Brain microvascular endothelial cell (primary cell): ENCODE measurements around the gene ZNF699.

Experiments used
- DNase-seq: peaks from one replicate; pipeline ENCODE4 v3.0.0-alpha.2; 2020
- H3K27ac ChIP-seq: fragments of 250-450 bp; sonication (Bioruptor Pico); 2 replicates; pipeline ENCODE4 v1.5.1; 2020; ENCODE audit warnings: mild to moderate bottlenecking, moderate library complexity
- H3K27me3 ChIP-seq: fragments of 250-450 bp; sonication (Bioruptor Pico); replicated peaks from 2 replicates; pipeline ENCODE4 v1.5.1; 2020; ENCODE audit warnings: mild to moderate bottlenecking
- H3K36me3 ChIP-seq: fragments of 250-450 bp; sonication (Bioruptor Pico); replicated peaks from 2 replicates; pipeline ENCODE4 v1.5.1; 2020; ENCODE audit warnings: mild to moderate bottlenecking
- H3K4me3 ChIP-seq: 2 replicates; pipeline ENCODE4 v1.5.1; 2011; ENCODE audit warnings: low read depth, mild to moderate bottlenecking, control low read depth, low read length, moderate library complexity
- in situ Hi-C: cut with HindIII; loops from 2 replicates; pipeline ENCODE4 v1.10.0; 2017; ENCODE audit warnings: low sequenced_read_pairs, low pct_ligation_motif_present
- TF ChIP-seq, protein P1 (sequence below): IDR thresholded peaks from 2 replicates; pipeline ENCODE4 v1.5.1; 2011; ENCODE audit warnings: low read depth, mild to moderate bottlenecking, moderate library complexity, low read length, control low read depth, inconsistent platforms; ENCODE audit errors: missing control alignments

ZNF699 gene

DNA sequence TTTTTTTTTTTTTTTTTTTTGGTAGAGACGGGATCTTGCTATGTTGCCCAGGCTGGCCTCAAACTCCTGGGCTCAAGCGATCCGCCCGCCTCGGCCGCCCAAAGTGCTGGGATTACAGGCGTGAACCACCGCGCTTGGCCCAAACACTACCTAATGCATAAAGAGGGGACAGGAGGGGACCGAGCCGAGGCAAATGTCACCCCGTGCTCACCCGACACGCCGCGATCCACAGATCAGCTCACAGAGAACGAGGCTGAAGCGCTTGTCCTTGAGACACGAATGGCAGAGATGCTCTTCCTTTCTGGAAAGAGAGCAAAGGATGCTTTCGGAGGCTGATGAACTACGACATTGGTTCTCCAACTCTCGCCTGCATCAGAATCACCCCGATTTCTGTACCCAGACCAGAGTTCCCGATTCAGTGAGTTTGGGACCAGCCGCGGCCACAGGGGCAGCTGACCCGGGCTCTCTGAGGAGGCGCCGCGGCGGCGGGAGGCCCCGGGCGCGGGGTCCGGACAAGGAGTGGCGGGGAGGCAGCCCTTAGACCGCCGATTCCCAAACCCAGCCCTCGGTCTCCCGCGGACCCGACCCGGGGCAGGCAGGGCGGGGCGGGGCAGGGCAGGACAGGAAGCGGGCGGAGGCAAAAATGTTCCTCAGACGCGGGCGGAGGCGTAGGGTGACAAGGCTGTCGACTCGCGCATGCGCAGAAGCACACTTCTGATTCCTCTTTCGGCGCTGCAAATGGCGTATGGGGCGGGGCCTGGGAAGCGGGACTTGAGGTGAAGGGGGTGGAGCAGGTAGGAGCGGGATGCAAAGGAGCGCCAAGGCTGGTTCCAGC is at the start of gene ZNF699:
TSS of gene ZNF699 (minus strand) at position 700 of the 835 bp plus-strand sequence. CDS start 4,719 bp downstream, outside the sequence.
- Histone ChIP-seq H3K27me3 (no peaks in the 10 kb centered on the region), H3K27ac (peak within 1 kb of the TSS; percentile 89), H3K4me3 (peak within 1 kb of the TSS; percentile 89), H3K36me3 (peaks cover 8% of the 10 kb centered on the region)
- in situ Hi-C loops: no loop called here
- DNase-seq: peak; percentile 97
- TF ChIP-seq, protein P1, sequence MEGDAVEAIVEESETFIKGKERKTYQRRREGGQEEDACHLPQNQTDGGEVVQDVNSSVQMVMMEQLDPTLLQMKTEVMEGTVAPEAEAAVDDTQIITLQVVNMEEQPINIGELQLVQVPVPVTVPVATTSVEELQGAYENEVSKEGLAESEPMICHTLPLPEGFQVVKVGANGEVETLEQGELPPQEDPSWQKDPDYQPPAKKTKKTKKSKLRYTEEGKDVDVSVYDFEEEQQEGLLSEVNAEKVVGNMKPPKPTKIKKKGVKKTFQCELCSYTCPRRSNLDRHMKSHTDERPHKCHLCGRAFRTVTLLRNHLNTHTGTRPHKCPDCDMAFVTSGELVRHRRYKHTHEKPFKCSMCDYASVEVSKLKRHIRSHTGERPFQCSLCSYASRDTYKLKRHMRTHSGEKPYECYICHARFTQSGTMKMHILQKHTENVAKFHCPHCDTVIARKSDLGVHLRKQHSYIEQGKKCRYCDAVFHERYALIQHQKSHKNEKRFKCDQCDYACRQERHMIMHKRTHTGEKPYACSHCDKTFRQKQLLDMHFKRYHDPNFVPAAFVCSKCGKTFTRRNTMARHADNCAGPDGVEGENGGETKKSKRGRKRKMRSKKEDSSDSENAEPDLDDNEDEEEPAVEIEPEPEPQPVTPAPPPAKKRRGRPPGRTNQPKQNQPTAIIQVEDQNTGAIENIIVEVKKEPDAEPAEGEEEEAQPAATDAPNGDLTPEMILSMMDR: no peak

- Histone ChIP-seq H3K27ac (no peak overlapping the region), H3K4me3 (no peak overlapping the region), H3K36me3 (no peaks in the 10 kb centered on the region), H3K27me3 (no peaks in the 10 kb centered on the region)
- in situ Hi-C loops: no loop called here
- TF ChIP-seq, protein P1: no peak
- DNase-seq: no peak
Observed at GRCh38 chr19:9354651-9355050, 45.0 kb upstream of the ZNF699 start.

DNA sequence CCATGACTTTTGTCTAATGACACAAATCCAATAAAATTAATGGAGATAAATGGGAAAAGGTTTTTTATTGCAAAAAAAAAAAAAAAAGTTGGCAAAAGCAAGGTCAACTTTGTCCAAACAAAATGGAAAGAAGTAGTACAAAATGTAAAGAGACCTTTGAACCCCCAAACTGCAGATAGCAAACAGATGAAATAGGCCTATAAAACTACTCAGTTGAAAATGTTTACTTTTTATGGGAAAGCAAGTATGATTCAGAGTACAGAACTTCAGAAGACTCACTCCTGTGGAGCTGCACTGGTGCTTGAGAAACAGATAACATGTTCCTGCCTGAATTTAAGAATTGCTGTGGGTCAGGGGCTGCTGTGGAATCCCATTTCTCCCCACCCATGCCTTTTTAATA is 43.4 kb upstream of the ZNF699 start:
- in situ Hi-C loops: no loop called here
- no peaks in the 10 kb centered on the region for H3K27me3 ChIP-seq
- H3K4me3 ChIP-seq: no peak overlapping the region
- DNase-seq: no peak
- H3K27ac ChIP-seq: no peak overlapping the region
- H3K36me3 ChIP-seq: no peaks in the 10 kb centered on the region
- TF ChIP-seq, protein P1: no peak

- no peaks in the 10 kb centered on the region for H3K36me3 ChIP-seq
- in situ Hi-C loops: no loop called here
- TF ChIP-seq, protein P1: no peak
Observed at GRCh38 chr19:9352505-9352904, 42.9 kb upstream of the ZNF699 start.

GRCh38 chr19:9348671-9349070 is 39.0 kb upstream of the ZNF699 start:
- Histone ChIP-seq H3K36me3 (no peaks in the 10 kb centered on the region), H3K27me3 (no peaks in the 10 kb centered on the region), H3K4me3 (no peak overlapping the region), H3K27ac (no peak overlapping the region)
- in situ Hi-C loops: no loop called here
- TF ChIP-seq, protein P1: no peak
- DNase-seq: no peak

More at GRCh38 chr19:9352505-9352904, 42.9 kb upstream of the ZNF699 start:
- DNase-seq: no peak
- Histone ChIP-seq H3K27ac (no peak overlapping the region), H3K4me3 (no peak overlapping the region), H3K27me3 (no peaks in the 10 kb centered on the region)
